Thyroid gland (tissue), 4 donors: Measurements from ENCODE around the gene C20orf204.

Source experiments
- POLR2A ChIP-seq, 2 donors: fragments of 450-650 bp; IDR thresholded peaks; one replicate each; pipeline ENCODE4 v1.6.1; 2017; ENCODE audit warnings: antibody characterized with exemption in 2 of 2, mild to moderate bottlenecking in 2 of 2, moderate library complexity in 1 of 2
- TF ChIP-seq, protein P1 (sequence below), 6 experiments: fragments of 200-600 bp in 3 of 6; fragments of 450-650 bp in 3 of 6; sonication (generic) in 3 of 6; IDR thresholded peaks; one replicate each; pipeline ENCODE4 v1.5.1; 2016 to 2019; ENCODE audit warnings: antibody characterized with exemption in 6 of 6, mild to moderate bottlenecking in 2 of 6, inconsistent platforms in 1 of 6, moderate library complexity in 1 of 6

DNA sequence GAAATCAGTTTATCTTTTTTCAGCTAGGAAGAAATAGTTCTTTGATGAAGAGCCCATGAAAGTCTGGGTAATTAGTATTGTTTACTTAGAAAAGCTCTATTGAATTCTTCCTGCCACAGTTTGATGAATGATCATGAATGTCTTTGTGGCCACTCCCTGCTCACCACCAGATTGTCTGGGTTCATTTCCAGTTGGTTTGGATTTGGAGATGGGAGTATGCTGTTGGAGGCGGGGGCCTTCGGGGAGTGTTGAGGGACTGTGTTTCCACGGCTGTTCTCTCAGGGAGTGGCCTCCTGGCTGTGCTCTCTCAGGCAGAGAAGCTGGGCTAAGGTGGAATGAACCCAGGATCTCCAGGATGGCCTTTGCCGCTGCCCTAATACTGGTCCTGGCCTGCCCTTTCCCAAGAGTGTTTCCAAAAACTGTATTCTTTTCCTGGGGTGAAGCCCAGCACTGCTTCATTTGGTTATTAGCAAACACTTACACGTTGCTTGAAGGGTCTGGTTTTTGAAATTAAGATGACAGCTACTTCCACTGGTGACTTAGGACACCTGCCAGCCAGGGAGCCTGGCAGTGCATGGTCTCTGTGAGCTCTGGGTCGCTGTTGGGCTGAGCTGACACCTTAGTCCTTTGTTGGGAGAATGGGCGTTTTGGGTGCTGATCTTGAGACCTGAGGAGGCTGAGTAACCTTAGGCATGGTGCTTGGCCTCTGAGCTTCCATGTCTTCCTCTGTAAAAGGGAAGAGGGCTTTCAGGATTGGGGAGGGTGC is 31.8 kb upstream of the C20orf204 start:
- no peak for TF ChIP-seq POLR2A (IDR thresholded peaks at IDR 0.05)
- TF ChIP-seq, protein P1, sequence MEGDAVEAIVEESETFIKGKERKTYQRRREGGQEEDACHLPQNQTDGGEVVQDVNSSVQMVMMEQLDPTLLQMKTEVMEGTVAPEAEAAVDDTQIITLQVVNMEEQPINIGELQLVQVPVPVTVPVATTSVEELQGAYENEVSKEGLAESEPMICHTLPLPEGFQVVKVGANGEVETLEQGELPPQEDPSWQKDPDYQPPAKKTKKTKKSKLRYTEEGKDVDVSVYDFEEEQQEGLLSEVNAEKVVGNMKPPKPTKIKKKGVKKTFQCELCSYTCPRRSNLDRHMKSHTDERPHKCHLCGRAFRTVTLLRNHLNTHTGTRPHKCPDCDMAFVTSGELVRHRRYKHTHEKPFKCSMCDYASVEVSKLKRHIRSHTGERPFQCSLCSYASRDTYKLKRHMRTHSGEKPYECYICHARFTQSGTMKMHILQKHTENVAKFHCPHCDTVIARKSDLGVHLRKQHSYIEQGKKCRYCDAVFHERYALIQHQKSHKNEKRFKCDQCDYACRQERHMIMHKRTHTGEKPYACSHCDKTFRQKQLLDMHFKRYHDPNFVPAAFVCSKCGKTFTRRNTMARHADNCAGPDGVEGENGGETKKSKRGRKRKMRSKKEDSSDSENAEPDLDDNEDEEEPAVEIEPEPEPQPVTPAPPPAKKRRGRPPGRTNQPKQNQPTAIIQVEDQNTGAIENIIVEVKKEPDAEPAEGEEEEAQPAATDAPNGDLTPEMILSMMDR (IDR thresholded peaks at IDR 0.05): no peak
